HEK293 (cell line): ENCODE results near the gene OAS2.
A peak's percentile ranks its signal among the peaks of the same experiment; 100 is the strongest.

Experiments used
- CTCF ChIA-PET: fragments of 350-600 bp; formaldehyde crosslinking; extraction: SDS; loops from one replicate; lab custom pipeline; 2021; ENCODE audit warnings: antibody characterized with exemption; lab: Yijun Ruan, JAX
- POLR2A ChIA-PET: fragments of 300-600 bp; formaldehyde crosslinking; extraction: SDS; loops from one replicate; lab custom pipeline; 2020; ENCODE audit warnings: antibody characterized with exemption, inconsistent platforms; lab: Yijun Ruan, JAX
- H3K27ac ChIP-seq: fragments of 200-500 bp; sonication (Bioruptor generic); 2 replicates; pipeline ENCODE4 v1.5.1; 2014; ENCODE audit warnings: low read depth, low read length, control low read depth, inconsistent platforms; ENCODE audit errors: extremely low read depth
- H3K36me3 ChIP-seq, 2 experiments: fragments of 200-500 bp in 1 of 2; sonication (Bioruptor generic) in 1 of 2; 1 replicate in 1 of 2; 2 replicates in 1 of 2; pipeline ENCODE4 v1.5.1; 2014 to 2017; ENCODE audit warnings: inconsistent platforms in 2 of 2, low read length in 2 of 2; ENCODE audit not compliant: control insufficient read depth in 2 of 2, insufficient read depth in 1 of 2
- H3K4me1 ChIP-seq: fragments of 200-500 bp; sonication (Bioruptor generic); 2 replicates; pipeline ENCODE4 v1.5.1; 2014; ENCODE audit warnings: mild to moderate bottlenecking, low read length, inconsistent platforms; ENCODE audit not compliant: control insufficient read depth, insufficient read depth
- H3K4me3 ChIP-seq: 2 replicates; pipeline ENCODE4 v1.5.1; 2011; ENCODE audit warnings: low read depth, mild to moderate bottlenecking, control low read depth, low read length, moderate library complexity
- H3K9me3 ChIP-seq: fragments of 200-500 bp; sonication (Bioruptor generic); 2 replicates; pipeline ENCODE4 v1.5.1; 2014; ENCODE audit warnings: low read depth, low read length, inconsistent platforms; ENCODE audit not compliant: control insufficient read depth, insufficient read depth
- EGR2 ChIP-seq: fragments of 450-650 bp; formaldehyde crosslinking; IDR thresholded peaks from 2 replicates; pipeline ENCODE4 v1.5.1; 2016; ENCODE audit warnings: low read depth, missing biosample characterization, missing genetic modification characterization
- PATZ1 ChIP-seq: fragments of 450-650 bp; formaldehyde crosslinking; IDR thresholded peaks from 2 replicates; pipeline ENCODE4 v1.5.1; 2016; ENCODE audit warnings: missing biosample characterization, missing genetic modification characterization
- PRDM2 ChIP-seq: fragments of 450-650 bp; formaldehyde crosslinking; IDR thresholded peaks from 2 replicates; pipeline ENCODE4 v1.5.1; 2016; ENCODE audit warnings: missing biosample characterization, missing genetic modification characterization, borderline replicate concordance
- REPIN1 ChIP-seq: fragments of 450-650 bp; formaldehyde crosslinking; IDR thresholded peaks from 2 replicates; pipeline ENCODE4 v1.5.1; 2017; ENCODE audit warnings: missing biosample characterization, missing genetic modification characterization, low read depth
- ZBTB10 ChIP-seq: fragments of 450-650 bp; formaldehyde crosslinking; IDR thresholded peaks from 2 replicates; pipeline ENCODE4 v1.5.1; 2016; ENCODE audit warnings: missing biosample characterization, missing genetic modification characterization
- ZNF2 ChIP-seq: fragments of 450-650 bp; formaldehyde crosslinking; IDR thresholded peaks from 2 replicates; pipeline ENCODE4 v1.5.1; 2016; ENCODE audit warnings: missing biosample characterization, missing genetic modification characterization
- ZNF214 ChIP-seq: fragments of 450-650 bp; formaldehyde crosslinking; IDR thresholded peaks from 2 replicates; pipeline ENCODE4 v1.5.1; 2017; ENCODE audit warnings: missing biosample characterization, mild to moderate bottlenecking, missing genetic modification characterization, borderline replicate concordance
- ZNF274 ChIP-seq, 2 experiments: fragments of 200-500 bp in 1 of 2; fragments of 450-650 bp in 1 of 2; sonication (Bioruptor generic) in 1 of 2; formaldehyde crosslinking in 1 of 2; IDR thresholded peaks; 2 replicates each; pipeline versions ENCODE4 v1.5.1 to v1.6.1; 2014 to 2016; ENCODE audit warnings: borderline replicate concordance in 1 of 2, inconsistent platforms in 1 of 2, low read length in 1 of 2, missing biosample characterization in 1 of 2, missing genetic modification characterization in 1 of 2
- ZNF292 ChIP-seq: fragments of 450-650 bp; formaldehyde crosslinking; IDR thresholded peaks from 2 replicates; pipeline ENCODE4 v1.5.1; 2016; ENCODE audit warnings: low read depth, missing biosample characterization, missing genetic modification characterization, borderline replicate concordance
- ZNF394 ChIP-seq: fragments of 450-650 bp; formaldehyde crosslinking; IDR thresholded peaks from 2 replicates; pipeline ENCODE4 v1.5.1; 2016; ENCODE audit warnings: missing biosample characterization, missing genetic modification characterization, mild to moderate bottlenecking, moderate library complexity, borderline replicate concordance
- ZNF555 ChIP-seq: fragments of 450-650 bp; formaldehyde crosslinking; conservative IDR thresholded peaks from 2 replicates; pipeline ENCODE4 v1.5.1; 2017; ENCODE audit warnings: missing biosample characterization, mild to moderate bottlenecking, missing genetic modification characterization, inconsistent platforms
- ZNF626 ChIP-seq: fragments of 450-650 bp; sonication (Bioruptor Pico); formaldehyde crosslinking; IDR thresholded peaks from 2 replicates; pipeline ENCODE4 v1.5.1; 2018; ENCODE audit warnings: missing biosample characterization, missing genetic modification characterization, inconsistent platforms
- TF ChIP-seq, protein P1 (sequence below): fragments of 450-650 bp; IDR thresholded peaks from 2 replicates; pipeline ENCODE4 v1.5.1; 2018; ENCODE audit warnings: missing biosample characterization, missing genetic modification characterization
- TF ChIP-seq, protein P2 (sequence below): fragments of 450-650 bp; formaldehyde crosslinking; conservative IDR thresholded peaks from 2 replicates; pipeline ENCODE4 v1.5.1; 2016; ENCODE audit warnings: low read depth, missing biosample characterization, missing genetic modification characterization

Gene OAS2

DNA sequence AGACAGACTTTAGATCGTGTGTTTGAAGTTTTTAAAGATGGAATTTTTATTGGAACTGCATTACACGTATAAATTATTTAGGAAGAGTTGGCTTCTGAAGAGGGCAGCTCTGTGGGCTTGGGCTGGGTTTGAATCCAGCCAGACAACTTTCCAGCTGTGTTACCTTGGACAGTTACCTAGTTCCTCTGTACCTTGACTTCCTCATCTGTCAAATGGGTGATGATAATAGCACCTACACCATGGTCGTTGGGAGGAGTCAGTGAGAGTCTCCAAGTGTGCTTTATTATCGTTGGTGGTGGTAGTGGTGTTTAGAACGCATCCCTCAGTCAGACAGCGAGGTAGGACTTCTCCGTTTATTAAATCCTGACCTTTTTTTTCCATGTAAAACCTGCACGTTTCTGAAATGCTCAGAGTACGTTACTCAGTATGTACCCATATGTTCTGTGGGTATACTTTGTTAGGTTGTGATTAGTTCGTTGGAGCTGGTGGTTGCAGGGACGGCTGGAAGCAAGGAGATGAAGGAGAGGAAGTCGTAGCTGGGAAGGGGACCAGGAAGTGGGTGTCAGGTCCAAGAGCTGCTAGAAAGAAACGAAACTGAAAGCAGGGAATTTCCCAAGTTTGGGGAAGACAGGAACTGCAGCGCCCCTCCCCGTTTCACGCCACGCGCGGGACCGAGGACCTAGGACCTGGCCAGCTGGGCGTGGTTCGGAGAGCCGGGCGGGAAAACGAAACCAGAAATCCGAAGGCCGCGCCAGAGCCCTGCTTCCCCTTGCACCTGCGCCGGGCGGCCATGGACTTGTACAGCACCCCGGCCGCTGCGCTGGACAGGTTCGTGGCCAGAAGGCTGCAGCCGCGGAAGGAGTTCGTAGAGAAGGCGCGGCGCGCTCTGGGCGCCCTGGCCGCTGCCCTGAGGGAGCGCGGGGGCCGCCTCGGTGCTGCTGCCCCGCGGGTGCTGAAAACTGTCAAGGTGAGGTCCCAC is 40.3 kb upstream of the OAS2 start, which contains the start of gene OAS3:
TSS of gene OAS3 (plus strand) at position 734 of the 979 bp plus-strand sequence. CDS start at position 791, 57 bp downstream.
- peak within 1 kb of the TSS; percentile 54 for H3K4me3 ChIP-seq
- POLR2A ChIA-PET, result no interaction called here
- CTCF ChIA-PET, result interaction anchor here (0.7 kb wide), 3 partner anchors 66 to 997 kb away, joined by 3 to 4 read pairs (median 3); no protein-coding TSS in a partner anchor
- H3K9me3 ChIP-seq, result no peaks in the 10 kb centered on the region
- H3K4me1 ChIP-seq, result 0 out of 2 replicates have a peak, but pooled peaks cover 2% of the 10 kb centered on the region
- no peak within 1 kb of the TSS; the same call in 1 of the 2 replicates for H3K27ac ChIP-seq
- no peaks in the 10 kb centered on the region for H3K36me3 ChIP-seq
- TF ChIP-seq, protein P1, sequence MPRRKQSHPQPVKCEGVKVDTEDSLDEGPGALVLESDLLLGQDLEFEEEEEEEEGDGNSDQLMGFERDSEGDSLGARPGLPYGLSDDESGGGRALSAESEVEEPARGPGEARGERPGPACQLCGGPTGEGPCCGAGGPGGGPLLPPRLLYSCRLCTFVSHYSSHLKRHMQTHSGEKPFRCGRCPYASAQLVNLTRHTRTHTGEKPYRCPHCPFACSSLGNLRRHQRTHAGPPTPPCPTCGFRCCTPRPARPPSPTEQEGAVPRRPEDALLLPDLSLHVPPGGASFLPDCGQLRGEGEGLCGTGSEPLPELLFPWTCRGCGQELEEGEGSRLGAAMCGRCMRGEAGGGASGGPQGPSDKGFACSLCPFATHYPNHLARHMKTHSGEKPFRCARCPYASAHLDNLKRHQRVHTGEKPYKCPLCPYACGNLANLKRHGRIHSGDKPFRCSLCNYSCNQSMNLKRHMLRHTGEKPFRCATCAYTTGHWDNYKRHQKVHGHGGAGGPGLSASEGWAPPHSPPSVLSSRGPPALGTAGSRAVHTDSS, result no peak
- no peak for TF ChIP-seq ZNF274 (IDR thresholded peaks at IDR 0.05; ENCODE audit: low read length)
- no peak for TF ChIP-seq ZNF274 (tag by site-specific recombination; IDR thresholded peaks at IDR 0.05; ENCODE audit: borderline replicate concordance)
- TF ChIP-seq PATZ1 (tag by site-specific recombination), result 0 out of 2 replicates have a peak, but pooled peaks have one; percentile 42
- no peak for TF ChIP-seq ZNF2 (tag by site-specific recombination)
- TF ChIP-seq ZNF292 (tag by site-specific recombination), result no peak
- TF ChIP-seq PRDM2 (tag by site-specific recombination), result no peak
- TF ChIP-seq ZNF555 (tag by site-specific recombination), result no peak
- TF ChIP-seq ZNF214 (tag by site-specific recombination), result no peak
- TF ChIP-seq, protein P2, sequence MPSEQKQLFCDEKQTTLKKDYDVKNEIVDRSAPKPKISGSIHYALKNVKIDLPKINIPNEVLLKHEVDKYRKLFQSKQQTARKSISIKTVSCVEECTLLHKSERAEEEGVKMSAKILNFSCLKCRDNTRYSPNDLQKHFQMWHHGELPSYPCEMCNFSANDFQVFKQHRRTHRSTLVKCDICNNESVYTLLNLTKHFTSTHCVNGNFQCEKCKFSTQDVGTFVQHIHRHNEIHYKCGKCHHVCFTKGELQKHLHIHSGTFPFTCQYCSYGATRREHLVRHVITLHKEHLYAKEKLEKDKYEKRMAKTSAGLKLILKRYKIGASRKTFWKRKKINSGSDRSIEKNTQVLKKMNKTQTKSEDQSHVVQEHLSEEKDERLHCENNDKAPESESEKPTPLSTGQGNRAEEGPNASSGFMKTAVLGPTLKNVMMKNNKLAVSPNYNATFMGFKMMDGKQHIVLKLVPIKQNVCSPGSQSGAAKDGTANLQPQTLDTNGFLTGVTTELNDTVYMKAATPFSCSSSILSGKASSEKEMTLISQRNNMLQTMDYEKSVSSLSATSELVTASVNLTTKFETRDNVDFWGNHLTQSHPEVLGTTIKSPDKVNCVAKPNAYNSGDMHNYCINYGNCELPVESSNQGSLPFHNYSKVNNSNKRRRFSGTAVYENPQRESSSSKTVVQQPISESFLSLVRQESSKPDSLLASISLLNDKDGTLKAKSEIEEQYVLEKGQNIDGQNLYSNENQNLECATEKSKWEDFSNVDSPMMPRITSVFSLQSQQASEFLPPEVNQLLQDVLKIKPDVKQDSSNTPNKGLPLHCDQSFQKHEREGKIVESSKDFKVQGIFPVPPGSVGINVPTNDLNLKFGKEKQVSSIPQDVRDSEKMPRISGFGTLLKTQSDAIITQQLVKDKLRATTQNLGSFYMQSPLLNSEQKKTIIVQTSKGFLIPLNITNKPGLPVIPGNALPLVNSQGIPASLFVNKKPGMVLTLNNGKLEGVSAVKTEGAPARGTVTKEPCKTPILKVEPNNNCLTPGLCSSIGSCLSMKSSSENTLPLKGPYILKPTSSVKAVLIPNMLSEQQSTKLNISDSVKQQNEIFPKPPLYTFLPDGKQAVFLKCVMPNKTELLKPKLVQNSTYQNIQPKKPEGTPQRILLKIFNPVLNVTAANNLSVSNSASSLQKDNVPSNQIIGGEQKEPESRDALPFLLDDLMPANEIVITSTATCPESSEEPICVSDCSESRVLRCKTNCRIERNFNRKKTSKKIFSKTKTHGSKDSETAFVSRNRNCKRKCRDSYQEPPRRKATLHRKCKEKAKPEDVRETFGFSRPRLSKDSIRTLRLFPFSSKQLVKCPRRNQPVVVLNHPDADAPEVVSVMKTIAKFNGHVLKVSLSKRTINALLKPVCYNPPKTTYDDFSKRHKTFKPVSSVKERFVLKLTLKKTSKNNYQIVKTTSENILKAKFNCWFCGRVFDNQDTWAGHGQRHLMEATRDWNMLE, result no peak
- no peak for TF ChIP-seq EGR2 (tag by site-specific recombination)
- no peak for TF ChIP-seq REPIN1 (tag by site-specific recombination)
- no peak for TF ChIP-seq ZNF626 (tag by site-specific recombination)
- no peak for TF ChIP-seq ZBTB10 (tag by site-specific recombination)
- no peak for TF ChIP-seq ZNF394 (tag by site-specific recombination)
